IPS DF 4.7 (cell line): ENCODE measurements around the gene KRT3.

Experiments
- DNase-seq: peaks from one replicate; pipeline ENCODE4 v3.0.0-alpha.2; 2013; ENCODE audit warnings: low spot score; ENCODE audit errors: extremely low read depth

KRT3 gene

GRCh38 chr12:52827499-52828090 is 31.7 kb upstream of the KRT3 start:
- no peak for DNase-seq

DNA sequence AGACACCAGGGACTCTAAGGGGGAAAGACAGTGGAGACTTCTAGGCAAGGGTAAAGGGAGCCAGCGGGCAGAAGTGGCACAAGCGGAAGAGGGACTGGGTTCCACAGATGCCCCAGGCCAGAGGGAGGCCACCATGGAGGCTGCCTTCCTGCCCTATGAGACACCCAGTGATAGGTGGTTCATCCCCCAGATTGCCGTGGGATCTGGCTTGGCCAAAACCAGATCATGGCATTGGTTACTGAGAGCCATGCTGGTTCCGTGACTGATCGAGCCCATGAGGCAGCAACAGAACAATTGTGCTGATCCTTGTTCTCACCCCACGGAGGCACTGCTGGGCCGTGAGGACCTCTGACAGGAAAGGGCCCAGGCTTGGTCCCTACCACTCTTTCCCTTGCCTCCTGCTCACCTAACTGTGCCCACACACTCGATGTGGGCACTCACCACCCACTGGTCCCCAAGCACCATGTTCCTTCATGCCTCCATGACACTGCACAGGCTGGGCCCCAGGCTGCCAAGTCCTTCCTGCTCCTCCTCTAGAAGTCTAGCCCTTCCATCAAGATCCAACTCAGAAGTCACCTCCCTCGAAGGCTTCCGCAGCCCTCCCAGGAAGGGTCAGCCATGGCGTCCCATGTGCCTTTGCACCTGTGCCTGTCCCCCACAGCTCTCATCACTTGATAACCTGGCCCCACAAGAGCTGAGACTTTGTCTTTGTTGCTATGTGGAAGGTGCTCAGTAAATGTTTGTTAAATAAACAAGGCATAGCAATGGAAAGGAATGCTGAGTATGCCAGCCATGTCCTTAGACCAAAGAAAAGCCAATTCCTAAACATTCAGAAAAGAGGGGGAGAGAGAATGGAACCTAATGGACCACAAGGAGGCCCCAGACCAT is 30.9 kb upstream of the KRT3 start:
- DNase-seq: peak; percentile 33

DNA sequence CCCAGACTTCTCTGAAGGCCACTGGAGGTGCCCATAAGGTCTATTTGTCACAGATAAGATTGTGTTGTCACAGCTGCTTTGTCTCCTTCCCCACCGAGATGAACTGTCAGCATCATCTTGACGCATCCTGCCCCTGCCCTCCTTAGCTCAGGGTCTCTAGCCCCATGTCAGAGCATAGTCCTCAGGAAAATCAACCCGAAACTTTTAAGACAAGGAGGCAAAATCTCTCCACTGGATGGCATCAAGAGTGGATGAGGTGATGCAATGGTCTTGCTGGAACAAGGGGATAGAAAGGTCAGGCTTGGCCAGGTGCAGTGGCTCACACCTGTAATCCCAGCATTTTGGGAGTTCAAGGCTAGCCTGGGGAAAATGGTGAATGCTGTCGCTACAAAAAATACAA is 30.0 kb upstream of the KRT3 start:
- no peak for DNase-seq

DNA sequence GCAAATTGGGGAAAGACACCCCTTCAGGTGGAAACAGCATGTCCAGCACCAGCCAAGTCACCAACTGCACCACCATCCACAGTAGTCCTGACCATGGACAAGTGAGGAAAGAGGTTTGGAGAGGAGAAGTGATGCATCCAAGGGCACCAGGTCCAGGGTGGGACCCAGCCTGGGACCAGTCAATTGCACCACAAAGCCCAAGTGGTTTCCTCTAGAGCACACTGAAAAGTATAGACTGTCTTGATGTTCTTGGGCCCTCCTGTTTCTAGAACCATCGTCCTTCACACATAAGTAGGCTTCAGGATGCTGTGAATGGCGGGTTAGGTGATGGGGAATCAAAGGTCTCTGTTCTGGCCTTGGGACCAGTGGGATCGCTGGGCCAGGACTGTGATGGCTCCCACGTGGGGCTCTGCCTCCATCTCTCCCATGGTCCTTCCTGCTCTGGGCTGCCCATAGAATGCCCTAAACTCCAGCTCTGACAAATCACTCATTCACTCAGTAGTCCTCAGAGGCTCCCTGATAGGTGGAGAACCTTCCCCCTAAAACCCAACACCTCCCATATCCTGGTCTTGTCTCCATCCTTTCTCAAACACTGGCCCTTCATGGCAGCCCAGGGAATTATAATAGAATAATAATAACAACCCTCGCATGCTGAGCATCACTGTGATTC is 29.0 kb upstream of the KRT3 start:
- no peak for DNase-seq

GRCh38 chr12:52823761-52824450 is 28.0 kb upstream of the KRT3 start:
- DNase-seq: no peak

- no peak for DNase-seq
Observed at GRCh38 chr12:52822771-52823510, 27.0 kb upstream of the KRT3 start.

GRCh38 chr12:52821826-52822660 is 26.1 kb upstream of the KRT3 start:
- DNase-seq: no peak

- DNase-seq: no peak
Observed at GRCh38 chr12:52821071-52821730, 25.3 kb upstream of the KRT3 start.

DNA sequence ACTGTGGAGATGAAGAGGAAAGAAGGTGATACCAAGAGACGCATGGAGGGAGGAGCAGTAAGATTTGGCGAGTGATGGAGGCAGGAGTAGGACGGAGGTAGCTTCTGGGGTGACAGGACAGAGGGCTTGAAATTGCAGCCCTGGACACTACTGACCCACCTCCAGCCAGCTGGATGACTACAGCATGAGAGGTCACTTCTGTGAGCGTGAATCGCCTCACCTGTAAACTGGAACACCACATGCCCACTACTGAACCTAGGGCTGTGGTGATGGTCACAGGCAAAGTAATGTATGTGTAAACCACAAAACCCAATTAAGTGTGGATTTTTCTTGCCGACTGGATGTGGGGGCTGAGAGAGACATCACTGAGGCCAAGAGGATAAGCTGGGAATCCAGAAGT is 24.6 kb upstream of the KRT3 start:
- DNase-seq: no peak

GRCh38 chr12:52819731-52820510 is 24.0 kb upstream of the KRT3 start:
- DNase-seq: no peak

DNA sequence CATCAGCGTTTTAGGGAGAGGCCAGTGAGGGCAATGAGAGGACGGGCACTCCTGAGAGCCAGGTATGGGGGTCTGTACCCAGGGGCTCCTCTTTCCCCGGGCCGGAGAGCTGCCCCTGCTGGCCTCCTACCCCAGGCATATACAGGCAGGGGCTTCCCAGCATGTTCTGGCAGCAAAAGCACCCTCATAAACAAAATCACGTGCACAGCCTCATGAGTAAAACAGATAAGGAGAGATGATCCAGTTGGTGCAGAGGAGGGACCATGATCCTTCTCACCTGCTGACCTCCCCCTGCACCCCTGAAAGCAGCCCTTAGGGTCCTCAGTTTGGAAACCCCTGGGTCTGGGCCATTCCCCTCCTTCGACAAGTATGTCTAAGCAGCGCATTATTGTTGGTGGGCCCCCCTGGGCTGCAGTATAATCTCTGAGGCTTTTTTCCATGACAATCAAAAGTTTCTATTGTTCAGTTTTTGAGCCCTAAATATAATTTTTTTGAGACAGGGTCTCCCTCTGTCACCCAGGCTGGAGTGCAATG is 23.0 kb upstream of the KRT3 start:
- DNase-seq: no peak

DNA sequence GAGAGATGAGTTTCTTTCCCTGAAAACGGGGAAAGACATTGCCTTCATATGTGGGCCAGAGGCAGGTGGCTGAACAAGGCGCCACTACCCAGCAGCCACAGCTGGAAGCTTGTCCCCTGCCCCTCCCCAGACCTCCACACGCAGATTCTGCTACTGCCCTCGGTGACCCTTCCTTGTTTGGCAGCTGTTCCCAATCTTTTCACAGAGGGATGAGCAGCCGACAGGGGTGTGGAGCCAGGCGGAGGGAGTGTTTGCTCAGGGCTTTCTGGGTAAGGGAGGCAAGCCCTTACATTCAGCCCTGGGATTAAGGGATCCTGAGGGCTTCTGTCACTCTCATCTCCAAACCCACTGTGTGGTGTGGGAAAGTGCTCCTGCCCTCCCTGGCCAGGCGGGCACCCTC is 22.5 kb upstream of the KRT3 start:
- no peak for DNase-seq

DNA sequence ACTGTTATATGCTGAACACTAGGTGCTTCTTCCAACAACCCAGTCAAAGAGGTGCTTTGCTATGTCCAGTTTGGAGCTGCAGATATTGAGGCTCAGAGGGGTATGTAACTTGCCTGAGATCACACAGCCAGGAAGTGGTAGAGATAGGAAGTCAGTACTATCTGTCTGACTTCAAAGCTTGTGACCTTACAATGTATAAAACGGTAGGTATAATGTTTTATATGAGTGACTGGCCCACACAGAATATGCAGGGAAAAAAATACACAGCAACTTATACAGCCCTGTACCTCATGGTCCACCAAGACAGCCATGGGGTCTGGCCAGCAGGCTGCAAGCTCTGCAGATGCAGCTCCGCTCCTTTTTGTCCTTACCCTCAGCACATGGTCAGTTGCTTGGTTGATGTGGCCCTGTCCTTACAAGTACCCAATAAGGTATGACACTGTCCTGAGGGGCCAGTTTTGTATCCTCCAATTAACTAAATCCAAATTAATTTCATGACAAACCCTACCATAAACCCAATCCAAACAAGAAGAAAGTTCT is 21.9 kb upstream of the KRT3 start:
- no peak for DNase-seq

DNA sequence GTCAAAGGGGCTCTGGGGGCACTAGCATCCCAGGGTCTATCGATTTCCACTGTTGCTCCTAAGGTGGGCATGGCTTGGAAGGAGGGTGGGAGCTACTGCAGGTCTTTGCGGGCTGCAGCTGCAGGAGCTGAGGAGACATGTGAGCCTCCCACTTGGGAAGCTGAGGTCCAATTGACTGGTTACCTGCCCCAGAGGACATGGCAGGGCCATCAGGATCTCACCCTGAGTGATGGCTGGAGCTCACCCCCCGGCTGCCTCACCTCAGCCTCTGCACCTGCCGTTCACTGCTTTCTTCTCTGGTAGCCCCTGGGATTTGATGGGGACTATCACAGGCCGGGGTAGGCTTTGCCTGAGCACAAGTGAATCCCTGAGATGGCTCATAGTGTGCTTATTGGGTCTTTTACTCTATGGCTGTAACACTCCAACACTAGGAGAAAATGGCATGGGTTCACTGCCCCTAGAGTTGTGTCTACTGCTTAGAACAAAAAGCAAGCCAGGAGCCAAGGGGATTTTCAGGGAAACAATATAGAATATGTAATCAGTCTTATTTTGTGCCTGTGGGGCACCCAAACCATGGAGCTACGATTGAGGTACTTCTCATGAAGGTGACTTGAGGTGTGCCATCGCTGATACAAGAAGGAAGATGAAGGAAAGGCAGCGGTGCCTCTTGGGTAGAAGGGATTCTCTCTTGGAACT is 21.2 kb upstream of the KRT3 start:
- no peak for DNase-seq

GRCh38 chr12:52815676-52816588 is 20.0 kb upstream of the KRT3 start:
- no peak for DNase-seq

DNA sequence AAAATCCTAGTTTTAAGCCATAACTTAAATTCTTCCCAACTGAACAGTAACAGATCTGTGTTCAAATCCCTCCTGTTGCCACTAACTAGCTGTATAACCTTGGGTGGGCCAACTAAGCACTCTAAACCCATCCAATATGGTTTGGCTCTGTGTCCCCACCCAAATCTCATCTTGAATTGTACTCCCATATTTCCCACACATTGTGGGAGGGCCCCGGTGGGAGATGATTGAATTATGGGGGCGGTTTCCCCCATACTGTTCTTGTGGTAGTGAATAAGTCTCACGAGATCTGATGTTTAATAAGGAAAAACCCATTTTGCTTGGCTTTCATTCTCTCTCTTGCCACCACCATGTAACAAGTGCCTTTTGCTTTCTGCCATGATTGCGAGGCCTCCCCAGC is 19.2 kb upstream of the KRT3 start:
- DNase-seq: no peak

GRCh38 chr12:52814710-52815155 is 18.8 kb upstream of the KRT3 start:
- no peak for DNase-seq
